8988T (cell line): ENCODE data around the gene CISD3.

Experiments
- DNase-seq: peaks from one replicate; pipeline ENCODE4 v3.0.0; 2011

The CISD3 gene

DNA sequence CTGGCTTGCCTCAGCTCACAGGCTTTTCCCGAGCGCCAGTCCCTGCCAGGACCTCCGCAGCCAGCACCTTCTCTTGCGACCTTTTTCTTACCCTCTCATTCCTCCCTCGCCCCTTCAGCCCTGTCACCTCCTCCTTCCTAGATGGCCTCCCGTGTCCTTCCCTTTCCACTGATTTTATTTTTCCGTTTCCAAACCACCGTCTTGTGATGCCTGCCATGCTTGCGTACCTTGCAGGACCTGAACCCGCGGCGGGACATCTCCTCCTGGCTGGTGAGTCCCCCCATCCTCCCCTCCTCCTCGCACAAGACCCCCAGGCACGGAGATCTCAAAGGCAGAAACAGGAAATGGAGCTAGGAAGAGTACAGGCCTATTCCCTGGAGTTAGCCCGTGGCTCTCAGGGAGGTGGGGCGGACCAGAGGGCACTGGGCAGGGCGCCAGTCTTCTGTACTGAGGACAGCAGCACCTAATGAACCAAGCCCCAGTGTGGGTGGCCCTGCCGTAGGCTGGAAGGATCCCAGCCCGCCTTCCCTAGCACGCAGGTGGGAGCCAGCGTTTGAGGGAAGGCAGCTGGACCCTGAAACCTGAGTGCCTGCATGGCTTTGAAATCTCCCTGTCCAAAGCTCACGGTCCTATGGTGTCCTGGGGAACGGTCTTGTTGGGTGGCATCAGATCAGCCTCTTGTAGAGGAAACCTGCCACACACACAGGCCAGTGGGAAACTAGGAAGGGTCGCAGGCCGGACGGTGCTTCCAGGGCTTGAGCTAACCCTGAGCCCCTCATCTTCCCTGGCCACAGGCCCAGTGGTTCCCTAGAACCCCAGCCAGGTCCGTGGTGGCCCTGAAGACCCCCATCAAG, 612 bp downstream of the CISD3 start:
- no peak for DNase-seq

DNA sequence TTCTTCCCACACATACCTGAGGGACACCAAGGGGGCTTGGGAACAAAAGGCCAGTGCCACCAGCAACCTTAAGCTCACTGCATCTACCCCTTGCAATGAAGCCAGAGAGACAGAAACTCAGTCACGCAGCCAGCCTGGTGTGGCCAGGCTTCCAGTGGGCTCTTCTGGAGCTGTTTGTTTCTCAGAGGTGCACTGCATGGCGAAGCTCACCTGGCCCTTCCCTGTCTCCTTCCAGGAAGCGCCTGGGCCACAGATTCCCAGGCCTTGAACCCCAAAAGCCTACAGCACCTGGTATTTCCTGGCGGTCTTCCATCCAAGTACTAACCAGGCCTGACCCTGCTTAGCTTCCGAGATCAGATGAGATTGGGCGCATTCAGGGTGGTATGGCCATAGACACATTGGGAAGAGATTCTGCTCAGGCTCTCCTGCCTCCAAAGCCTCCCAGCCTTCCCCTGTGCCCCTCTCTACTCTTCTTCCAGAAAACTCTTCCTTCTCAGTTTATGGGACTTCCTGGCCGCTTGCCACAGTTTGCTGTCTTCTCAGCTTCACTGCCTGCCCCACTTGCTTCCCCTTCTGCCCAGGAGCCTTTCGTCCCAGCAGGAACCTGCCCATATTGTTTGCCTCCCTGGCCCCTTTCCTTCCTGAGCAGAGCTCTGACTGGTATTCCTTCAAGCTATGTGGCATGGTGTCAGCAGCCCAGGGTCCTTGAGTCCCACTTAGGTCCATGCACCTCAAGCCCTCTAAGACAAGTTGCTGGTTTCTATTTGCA, 1.6 kb downstream of the CISD3 start:
- no peak for DNase-seq

- no peak for DNase-seq
These were observed 2.5 kb downstream of the CISD3 start for GRCh38 chr17:38732376-38733281.

- DNase-seq = no peak
These were observed 3.3 kb downstream of the CISD3 start for GRCh38 chr17:38733282-38733981.

DNA sequence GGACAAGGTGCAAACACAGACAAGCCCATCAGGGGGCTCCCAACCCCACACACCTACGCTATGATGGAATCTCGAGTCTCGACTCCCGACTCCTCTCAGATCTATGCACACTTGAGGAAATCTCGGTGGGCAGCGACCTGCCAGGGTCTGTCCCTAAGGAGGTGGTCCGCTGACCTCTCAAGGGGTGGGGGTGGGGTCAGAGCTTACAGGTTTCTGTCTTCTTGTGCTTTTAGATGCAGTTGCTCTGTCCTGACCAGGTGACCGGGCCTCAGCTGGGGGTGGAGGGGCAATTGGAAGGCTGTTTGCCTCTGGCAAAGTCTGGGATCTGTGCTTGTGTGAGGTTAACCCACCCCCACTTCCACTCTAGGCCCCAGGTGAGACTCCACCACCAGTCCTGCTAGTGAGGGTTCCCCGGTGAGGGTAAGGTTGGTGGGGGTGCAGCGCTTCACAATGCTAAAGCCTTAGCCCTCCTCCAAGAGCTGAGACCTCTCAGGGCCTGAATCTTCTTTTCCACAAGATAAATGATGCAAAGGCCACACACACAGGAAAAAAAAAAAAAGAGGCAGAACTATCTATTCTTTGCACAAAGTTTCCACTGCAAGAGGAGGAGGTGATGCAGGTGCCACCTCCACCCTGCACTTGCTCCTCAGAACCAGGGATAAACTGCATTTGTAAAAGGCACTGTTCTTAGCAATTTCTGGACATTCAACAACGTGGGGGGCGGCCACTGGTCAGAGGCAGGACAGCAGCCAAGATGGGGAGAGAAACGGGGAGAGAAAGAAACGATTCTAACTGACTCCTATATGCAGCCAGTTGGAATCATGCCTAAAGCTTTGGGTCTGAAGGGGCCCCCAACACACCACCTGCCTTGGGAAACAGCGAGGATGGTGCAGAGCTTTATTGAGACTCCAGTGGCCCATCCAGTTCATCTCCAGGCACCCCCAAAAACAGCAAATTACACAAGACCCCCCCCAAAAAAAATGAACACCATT, 4.1 kb downstream of the CISD3 start:
- DNase-seq = no peak

DNA sequence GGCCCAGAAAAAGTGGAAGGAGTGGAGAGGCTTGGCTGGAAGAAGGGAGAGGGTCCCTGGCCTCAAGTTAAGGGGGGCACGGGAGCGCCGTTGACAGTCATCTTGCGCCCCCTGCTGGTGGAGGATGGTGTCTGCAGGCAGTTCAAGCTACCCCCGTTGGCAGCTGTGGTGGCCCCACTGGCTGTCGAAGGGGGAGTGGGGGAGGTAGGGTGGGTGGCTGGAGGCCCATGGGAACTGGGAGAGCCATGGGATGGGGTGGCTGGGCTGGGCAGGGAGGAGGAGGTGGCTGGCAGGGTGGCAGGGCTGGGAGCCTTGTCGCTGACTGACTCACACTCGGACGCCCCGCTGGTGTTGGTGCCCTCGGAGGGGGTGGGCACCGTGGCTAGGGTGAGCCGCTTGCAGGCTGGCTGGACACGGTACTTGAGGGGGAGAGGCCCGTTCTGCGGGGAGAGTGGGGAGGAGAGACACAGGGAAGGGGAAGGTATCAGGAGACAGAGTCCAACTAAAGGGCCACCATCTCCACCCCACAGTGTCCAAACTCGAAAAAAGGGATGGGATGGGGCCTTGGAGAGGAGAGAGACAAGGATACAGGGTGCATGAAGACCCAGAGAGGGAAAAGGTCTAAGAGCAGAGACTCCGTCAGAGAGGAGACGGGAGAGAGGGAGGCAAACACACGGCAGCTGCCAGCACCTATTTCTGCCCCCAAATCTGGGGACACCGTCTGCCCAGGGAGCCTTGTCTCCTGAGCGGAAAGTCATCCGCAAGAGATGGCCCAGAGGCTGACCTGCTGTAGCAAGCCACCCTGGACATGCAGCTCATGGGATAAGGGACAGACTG, 5.2 kb downstream of the CISD3 start:
- peak; percentile 75 for DNase-seq

DNA sequence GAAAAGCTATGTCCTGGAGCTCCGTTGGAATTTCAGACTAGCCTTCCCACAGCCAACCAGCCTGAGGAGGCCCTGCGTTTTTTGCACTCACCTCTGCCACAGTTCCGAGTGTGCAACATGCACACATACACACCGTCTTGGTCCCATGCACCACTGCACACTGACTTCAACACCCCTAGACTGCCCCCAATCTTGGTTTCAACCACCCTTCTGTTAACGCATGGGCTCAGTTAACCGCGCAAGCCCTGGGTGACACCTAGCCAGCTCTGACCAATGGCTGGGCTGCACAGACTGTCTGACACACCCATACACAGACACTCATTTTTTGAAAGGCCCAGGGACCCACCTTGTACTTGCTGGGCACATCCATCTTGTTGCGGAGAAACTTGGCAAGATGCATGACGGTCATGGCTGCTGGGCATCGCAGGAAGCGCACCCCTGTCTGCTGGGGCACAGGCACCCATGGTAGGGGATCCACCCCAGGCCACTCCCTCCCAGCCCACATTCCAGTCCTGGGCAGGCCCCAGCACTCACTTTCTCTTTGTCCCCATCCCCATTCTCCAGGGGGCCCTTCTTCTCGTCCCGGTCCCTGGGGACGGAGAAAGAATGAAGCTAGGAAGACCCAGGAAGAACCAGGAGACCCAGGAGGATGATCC, 8.0 kb downstream of the CISD3 start:
- DNase-seq = no peak

DNA sequence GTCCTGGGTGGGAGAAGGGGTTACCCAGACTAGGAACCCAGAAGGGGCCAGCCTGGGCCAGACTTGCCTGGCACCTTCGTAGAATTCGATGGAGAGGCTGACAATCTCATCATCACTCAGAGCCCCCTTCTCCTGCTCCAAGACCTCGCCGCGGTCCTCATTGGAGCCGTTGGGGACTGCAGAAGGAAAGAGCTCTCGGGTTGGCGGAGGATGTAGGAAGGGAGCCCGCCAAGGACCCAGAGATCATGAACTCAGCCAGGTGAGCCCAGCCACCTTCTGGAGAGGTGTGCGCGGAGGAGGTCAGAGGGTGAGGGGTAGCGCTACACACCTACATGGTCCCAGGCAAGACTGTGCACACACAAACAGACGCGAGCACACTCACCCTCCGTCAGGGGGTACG, 8.5 kb downstream of the CISD3 start:
- DNase-seq = no peak

DNA sequence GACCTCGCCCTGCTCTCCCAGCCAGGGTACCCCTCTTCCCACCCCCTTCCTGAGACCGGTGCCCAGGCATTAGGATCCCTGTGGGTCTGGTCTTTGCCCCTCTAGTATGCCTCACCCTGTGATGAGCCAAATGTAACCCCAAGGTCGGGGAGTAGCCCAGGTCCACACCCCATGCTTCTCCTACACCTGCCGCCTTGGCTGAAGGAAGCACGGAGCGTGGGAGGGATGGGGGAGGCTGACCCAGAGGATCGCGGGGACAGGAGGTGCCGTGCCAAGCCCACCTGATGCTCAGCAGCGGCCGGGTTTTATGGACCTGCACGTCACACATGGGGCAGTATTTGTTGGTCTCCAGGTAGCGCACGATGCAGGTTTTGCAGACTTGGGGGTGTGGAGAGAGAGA, 9.2 kb downstream of the CISD3 start:
- no peak for DNase-seq

GRCh38 chr17:38740044-38740443, 9.9 kb downstream of the CISD3 start:
- DNase-seq = no peak

- DNase-seq = no peak
These were observed 10.7 kb downstream of the CISD3 start for GRCh38 chr17:38740806-38741205.

- no peak for DNase-seq
These were observed 11.3 kb downstream of the CISD3 start for GRCh38 chr17:38741461-38741860.

DNA sequence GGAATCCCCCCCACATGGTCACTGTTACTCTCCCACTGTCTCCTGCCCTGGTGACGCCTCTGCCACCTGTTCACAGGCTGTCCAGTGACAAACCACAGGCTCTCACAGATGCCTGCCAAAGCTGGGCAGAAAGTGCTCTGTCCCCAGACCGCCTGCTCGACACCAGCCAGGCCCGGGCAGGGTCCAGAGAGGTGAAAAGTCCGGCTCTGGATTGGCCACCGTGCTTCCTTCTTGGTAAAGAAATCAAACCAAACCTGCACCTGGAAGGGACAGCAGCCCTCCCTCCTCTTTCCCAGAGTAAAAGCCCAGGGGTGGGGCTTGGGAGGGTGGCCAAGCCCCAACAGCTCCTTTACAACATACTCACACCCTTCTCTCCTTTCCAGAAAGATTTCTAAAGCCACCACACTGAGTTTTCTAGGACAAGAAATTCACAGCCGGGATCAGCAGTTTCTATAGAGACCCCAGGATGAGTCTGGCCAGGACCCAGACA, 11.8 kb downstream of the CISD3 start:
- no peak for DNase-seq

DNA sequence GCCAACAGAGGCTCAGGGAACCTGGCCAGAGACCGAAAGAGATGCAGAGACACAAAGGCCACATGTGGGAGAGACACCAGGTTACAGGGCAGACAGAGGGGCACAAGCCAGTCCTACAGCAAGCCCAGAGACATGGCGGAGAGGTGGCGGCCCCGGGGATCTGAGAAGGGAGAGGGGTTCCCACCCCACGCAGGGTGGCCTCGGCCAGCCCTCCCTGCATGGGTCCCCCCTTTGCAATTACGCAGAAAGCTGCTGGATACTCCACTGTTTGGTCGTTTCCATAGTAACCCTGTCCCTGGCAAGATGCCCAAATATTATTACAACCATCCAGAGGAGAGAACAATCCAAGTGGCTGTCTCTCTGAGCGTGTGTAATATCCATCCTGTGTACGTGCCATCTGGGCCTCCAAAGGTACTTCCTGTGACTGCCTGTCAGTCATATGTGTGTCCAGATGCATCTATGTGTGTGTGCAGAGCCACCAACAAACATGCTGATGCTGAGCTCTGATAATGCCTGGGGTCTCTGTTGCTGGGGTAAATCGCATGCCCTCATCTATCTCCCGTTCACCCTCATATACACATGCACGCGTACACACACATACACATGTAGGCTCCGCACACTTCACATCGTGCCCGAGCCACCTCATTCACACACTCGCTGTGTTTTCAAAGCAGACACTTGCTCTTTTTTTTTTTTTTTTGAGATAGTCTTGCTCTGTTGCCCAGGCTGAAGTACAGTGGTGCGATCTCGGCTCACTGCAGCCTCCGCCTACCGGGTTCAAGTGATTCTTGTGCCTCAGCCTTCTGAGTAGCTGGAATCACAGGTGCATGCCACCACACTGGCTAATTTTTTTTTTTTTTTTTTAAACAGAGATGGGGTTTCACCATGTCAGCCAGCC, 12.5 kb downstream of the CISD3 start:
- no peak for DNase-seq

DNA sequence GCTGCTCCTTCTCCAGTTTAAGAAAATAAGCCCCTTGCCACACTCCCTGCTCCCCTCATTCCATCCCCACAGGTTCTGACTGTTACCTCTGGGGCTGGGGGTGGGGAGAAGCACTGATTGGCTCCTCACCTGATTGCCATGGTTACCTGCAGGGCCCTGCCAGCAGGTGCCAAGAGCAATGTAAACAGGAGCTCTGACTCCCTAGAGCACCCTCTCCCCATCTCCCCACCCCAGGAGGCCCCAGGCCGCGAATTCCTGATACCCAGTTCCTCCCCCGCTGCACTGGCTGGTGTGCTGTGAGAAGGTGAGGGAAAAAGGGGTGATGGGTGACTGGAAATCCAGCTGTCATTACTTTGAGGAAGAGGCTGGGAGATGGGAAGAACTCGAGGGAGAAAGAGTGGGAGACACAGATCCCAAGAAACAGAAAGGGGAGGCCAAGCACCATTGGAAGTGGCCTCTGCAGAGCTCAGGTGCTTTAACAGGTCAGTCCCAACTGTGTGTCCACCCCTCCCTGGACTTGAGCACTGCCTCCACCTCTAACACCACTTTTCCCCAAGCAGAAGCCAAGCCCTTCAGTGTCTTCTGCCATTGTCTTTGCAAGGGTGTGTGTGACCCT, 13.5 kb downstream of the CISD3 start:
- no peak for DNase-seq

DNA sequence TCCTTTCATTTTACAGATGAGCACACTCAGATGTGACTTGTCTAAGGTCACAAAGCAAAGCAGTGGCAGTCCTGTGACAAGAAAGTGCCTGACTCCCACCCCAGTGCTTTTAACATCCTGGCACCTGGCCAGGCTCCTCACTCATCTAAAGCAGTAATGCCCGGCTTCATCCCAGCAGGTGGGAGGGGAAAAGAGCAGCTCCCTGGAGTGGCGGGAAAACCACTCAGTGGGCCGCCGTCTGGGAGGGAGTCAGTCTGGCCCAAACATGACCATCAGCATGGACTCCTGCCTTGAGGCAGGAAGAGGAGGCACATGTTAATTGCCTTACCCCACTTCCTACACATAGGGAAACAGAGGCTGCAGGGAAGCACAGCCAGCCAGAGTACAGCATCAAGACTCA, 15.4 kb downstream of the CISD3 start:
- DNase-seq = no peak

DNA sequence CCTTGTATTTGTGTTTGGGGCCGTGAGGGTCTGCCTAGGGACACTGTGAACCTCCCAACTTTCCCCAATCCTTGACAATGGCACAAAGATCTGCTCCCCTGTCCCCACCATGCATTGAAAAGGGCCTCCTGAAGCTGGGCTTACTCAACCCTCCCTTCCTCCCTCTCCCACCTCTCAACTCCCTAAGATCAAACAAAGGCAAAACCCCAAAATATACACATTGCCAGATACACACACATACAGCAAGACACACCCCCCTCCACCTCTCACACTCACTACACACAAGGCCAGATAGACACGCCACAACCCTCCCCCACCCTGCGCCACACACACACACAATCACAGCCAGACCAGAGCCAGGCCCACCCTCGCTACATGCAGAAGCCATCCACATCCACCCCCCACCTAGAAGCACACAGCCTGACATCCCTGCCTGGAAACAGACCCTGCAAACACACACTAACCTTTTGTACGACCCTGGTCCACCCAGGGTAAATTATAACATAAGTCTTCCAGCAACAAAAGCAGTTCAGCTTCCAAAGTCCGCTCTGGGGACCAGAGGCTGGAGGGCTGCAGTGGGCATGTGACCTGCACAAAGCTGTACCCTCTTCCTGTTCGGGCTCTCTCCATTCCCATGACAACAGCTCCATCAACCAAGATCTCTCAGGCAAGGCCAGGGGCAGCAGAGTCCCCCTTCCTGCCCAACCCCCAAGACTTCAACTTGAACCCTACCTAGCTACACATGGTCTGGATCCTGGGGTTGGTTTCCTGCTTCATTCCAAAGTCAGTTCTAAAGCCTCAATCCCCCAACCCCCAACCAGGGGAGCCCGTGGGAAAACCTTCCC, 16.1 kb downstream of the CISD3 start:
- DNase-seq = no peak
